NCI-H2227 treated with DMSO at 0.1 percent for 48 hours (cell line): Measurements from ENCODE around the gene TCAF1.
"Not testable (repeated sequence)": the region's sequence is repeated elsewhere in the genome, so short reads cannot be mapped to it uniquely, and the experiment has no call there.

Experiments
- DNase-seq: peaks from one replicate; lab custom pipeline; 2025; lab: John Stamatoyannopoulos, UW

The TCAF1 gene

DNA sequence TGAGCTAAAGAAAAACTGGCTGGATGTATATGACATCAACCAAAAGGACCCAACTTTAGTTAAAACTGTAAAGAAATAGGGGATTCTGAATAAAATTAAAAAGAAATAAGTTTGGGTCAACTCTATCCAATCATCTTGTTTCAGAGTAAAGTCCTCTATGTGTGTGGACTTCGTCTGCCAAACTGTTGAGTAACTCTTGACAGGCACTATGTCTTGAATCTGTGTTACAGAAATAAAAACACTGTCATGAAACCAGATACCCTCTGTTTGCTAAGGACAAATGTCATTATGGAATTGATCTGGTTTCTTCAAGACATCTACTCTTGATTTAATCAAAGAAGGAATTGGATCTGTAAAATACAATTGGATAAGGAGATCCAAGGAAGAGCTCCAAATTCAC is 46.5 kb downstream of the TCAF1 start:
- not testable (repeated sequence) for DNase-seq

DNA sequence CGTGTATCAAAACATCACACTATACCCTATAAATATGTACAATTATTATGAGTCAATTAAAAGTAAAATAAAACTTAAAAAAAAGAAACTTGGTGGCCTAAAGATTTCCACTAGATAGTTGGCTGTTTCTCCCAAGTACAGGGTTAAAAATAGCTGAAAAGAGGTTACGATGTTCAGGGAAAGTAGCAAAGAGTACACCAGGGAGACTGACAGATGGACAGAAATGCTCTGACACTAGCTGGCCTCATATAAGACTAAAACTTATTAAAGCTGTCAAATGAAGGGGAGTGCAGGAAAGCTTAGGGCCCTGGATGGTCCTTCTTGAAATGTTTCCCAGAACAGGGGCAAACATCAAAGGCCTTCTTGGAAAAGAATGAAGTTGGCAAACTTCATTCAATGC is 51.3 kb downstream of the TCAF1 start:
- DNase-seq = no peak

DNA sequence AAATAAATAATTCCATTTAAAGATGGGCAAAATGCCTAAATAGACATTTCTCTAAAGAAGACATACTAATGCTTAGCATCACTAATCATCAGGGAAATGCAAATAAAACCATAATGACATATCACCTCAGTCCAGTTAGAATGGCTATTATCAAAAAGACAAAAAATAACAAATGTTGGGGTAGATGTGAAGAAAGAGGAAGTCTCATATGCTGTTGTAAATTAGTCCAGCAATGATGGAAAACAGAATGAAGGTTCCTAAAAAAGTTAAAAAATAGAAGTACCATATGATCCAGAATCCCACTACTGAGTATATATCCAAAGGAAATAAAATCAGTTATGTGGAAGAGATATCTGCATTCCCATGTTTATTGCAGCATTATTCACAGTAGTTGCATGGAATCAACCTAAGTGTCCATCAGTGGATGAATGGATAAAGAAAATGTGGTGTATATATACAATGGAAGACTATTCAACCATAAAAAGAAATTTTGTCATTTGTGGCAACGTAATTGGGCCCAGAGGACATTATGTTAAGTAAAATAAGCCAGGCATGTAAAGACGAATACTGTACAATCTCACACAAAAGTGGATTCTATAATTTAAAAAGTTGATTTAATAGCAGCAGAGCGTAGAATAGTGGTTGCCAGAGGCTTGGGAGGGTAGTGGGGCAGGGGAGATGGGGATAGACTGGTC is 52.0 kb downstream of the TCAF1 start:
- DNase-seq = no peak

DNA sequence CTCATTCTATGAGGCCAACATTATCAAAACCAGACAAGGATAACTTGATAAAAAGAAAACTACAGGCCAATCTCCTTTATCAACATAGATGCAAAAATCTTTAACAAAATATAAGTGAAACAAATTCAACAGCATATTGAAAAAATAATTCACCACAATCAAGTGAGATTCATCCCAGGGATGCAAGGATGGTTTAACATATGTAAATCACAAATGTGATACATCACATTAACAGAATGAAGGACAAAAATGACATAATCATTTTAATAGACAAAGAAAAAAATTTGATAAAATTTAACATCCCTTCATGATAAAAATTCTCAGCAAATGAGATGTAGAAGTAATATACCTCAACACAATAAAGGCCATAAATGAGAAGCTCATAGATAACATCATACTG is 53.8 kb downstream of the TCAF1 start:
- DNase-seq = no peak

DNA sequence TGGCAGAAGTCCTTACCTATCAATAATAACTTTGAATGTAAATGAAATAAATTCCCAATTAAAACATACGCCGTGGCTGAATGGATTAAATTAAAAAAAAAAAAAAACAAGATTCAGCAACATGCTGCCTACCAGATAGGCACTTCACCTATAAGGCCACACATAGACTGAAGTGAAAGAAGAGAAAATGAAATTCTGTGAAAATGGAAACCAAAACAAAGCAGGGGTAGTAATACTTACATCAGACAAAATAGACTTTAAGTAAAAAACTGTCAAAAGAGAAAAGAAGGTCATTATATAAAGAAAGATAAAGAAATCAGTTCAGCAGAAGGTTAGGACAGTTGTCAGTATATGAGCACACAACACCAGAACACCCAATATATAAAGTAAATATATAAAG is 55.3 kb downstream of the TCAF1 start:
- no peak for DNase-seq

DNA sequence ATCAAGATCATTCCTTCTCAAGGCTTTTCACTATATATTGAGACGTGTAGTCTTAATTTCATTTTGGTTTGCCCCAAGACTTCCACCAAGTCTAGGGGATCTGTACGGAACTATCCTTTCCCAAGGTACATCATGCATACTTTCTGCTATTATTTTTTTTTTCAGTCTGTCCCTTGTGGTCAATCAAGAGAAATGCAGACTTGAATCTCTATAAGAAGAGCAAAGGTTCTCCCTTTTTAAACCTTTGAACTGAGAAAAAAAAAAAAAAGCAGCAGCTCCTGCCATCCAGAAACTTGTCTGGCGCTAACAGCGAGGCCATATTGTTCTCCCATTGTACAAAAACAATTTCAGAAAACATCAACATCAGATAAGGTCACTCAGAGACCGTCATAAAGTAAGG is 60.3 kb downstream of the TCAF1 start:
- DNase-seq = not testable (repeated sequence)

DNA sequence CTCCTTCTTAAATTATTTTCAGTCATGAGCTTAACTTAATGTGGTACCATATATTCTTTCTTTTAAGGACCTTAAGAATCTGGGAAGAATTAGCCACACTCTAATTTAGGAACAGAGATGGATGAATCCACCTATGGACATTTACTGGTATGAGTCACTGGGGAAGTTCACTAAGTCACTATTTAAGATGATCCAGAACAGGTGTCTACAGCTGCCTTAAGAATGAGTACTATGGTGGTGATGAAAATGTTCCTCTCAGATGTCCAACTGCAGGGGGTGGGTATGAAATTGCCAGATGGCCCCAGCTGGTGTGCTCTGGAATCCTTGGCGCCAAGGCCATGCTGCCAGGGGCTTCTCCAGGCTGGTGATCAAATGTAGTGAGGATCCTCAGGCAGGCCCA is 61.9 kb downstream of the TCAF1 start:
- DNase-seq = not testable (repeated sequence)

DNA sequence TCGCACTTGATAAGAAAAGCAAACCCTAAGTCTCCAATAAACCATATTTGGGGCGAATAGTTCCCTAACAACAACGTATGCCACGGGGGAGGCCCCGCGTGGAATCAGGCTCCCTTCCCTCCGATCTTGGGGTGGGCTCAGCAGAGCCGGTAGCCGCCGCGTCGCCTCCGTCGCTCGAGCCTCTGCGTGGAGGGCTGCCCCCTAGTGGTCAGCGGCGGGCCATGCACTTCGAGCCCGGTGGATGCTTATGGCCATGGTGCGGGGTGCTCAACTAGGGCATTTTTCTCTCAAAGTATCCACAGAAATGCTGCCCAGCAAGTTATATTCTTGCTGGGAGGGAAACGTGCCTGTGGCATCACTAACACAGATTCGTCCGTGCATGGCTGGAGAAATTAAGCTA is 64.8 kb downstream of the TCAF1 start:
- not testable (repeated sequence) for DNase-seq

DNA sequence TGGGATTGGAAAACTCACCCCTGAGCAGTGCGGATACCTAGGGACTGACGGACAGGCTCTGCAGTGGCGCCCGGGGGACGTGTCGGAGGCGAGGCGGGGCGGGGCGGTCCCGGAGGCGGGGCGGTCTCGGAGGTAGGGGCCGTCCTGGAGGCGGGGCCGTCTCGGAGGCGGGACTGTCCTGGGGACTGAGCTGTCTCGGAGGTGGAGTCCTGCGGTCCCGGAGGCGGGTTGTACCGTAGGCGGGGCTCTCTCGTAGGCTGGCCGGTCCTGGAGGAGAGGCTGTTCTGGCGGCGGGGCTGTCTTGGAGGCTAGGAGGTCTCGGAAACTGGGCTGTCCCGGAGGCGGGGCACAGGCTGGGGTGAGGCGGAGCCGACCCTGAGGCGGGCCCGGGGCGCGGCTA is 65.4 kb downstream of the TCAF1 start:
- DNase-seq = peak; percentile 39

DNA sequence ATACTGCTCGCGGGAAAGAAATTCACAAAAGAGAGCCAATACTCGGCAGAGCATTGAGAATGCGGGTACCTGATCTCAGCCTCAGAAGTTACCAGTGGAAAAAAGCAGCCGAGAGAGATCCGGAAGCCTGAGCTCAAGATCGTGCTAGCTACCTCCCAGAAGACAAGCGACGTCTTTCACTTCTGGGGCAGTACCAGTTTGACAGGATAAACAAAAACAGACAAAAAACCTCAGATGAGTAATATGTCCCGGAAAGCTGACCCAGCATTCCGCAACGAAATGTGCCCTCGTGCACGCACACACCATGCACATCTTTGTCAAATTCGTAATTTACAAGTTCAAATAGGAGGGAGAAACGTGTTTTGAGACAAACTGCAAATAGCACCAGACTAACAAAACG is 65.9 kb downstream of the TCAF1 start:
- DNase-seq = not testable (repeated sequence)

DNA sequence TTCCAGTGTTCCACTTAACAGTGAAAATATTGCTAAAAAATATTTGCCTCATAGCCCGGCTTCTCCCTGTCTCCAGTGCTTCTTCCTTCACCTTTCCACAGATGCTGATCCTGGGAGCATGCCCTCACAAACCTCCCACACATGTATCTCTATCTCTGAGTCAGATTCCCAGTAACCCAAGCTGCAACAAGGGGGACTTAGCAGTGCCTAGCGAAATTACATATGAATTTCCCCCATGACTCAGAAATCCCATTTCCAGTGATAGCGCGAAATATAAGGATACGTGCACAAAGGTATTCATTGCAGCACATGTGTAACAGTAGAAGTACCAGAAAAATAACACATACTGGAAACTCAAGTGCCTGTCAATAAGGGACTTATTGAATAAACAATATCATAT is 75.4 kb downstream of the TCAF1 start:
- DNase-seq = not testable (repeated sequence)

DNA sequence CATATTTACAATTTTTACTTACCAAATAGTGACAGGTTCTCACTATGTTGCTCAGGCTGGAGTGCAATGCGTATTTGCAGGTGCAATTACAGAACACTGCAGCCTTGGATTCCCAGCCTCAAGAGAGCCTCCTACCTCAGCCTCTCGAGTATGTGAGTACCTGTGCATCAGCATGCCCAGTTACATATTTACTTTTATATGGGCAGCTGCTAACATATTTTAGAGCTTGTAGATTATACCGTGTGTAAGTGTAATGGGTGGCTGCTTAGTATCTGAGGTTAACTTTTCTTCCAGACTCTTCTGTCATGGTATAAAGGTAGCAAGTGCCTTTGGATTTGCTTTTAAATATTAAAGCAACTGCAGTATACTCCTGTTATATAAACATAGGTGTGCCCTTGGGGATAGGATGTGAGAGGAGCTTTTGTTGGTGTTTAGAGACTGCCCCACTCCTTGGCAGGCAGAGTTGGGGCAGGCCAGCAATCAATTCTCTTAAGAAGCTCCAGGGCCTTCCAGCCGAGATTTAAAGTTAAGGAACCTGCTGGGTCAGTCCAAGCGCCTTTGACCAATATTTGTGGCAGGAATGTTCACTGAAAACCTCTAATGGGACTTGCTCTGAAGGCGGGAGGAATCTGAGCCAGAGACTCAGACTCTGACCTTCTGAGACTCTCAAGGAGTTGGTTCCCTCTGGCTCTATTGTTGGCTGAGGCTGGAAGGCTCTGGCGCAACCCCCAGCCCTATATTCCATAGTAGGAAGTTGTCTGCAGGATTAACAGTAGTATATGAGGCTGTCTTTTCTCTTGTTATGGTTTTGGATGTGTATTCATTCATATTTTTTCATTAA is 77.5 kb downstream of the TCAF1 start:
- not testable (repeated sequence) for DNase-seq

DNA sequence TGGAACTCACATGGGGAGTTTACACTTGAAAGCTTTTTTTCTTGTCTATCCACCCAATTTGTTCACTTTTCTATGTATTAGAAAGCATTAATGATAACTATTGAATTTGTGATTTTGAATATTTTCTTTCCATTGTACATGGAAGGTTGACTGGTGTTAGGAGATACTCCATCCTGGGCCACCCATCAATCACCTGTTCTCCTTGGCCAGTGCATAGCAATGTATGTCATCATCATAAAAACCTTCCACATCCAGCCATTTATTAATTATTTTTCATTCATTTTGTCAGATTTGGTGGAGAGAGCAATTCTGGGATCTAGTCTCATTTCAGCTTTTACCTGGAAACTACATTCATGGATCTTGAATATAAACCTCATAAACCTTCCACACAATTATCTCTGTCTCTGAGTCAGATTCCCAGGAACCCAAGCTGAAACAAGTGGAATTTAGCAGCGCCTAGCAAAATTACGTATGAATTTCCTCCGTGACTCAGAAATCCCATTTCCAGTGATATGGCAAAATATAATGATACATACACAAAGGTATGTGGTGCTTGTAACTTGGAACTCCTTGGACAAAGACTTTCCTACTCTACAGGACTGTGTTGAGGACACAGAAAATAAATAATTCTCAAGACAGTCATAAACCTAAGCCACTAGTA is 78.2 kb downstream of the TCAF1 start:
- DNase-seq = not testable (repeated sequence)

DNA sequence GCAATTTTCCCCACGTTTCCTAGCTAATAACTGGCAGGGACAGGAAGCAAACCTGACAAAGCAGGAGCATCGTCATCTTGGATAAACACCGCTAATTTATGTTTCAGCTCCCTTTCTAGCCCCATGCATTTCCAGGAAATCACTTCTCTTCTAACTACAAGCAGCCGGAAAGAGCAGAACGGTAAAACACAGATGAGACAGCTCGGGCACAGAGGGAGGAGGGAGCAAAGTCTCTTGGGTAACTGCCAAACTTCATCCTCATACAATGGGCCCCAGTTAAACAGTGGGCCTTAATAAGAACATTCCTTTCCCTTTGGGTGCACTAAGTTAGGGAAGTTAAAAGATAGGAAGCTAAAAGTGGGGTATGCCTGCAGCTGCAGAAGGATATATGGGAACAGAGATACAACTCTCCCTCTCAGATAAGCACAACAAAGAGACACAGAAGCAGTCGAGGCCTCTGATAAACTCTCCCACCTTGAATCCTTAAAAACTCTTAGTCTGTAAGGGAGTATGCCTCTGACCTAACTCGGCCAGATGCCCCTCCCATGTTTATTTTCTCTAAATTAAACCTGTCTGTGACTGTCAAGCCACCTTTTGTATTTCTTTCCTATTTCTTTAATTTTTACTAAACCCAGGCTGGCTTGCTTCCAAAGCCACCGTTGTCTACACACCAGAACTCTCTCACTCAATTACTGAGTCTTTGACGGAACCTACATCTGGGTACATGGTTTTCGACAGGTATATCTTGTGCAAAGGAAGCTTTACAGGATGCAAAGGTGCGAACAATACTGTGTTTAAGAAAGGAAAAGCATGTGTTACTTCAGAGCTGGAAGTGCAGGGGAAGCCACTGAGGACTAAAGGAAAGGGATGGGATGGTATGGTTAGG is 80.3 kb downstream of the TCAF1 start:
- not testable (repeated sequence) for DNase-seq

DNA sequence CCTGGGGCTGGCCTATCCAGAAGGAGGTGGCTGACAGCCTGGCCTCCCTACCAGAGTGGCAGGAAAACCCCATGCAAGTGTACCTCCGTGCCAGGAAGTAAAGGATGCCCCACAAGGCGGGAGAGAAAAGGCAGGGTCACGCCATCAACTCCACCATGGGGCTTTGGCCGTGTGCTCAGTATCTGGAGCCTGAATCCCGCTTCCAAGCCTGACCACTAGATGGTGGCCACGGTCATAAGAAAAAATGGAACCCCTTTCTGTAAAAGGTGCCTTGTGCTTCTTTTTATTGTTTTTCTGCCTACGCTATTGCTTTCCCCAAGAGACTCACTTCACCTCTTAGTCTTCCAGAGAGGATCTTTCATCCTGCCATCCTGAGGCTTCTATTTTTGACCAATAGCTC is 84.1 kb downstream of the TCAF1 start:
- not testable (repeated sequence) for DNase-seq

DNA sequence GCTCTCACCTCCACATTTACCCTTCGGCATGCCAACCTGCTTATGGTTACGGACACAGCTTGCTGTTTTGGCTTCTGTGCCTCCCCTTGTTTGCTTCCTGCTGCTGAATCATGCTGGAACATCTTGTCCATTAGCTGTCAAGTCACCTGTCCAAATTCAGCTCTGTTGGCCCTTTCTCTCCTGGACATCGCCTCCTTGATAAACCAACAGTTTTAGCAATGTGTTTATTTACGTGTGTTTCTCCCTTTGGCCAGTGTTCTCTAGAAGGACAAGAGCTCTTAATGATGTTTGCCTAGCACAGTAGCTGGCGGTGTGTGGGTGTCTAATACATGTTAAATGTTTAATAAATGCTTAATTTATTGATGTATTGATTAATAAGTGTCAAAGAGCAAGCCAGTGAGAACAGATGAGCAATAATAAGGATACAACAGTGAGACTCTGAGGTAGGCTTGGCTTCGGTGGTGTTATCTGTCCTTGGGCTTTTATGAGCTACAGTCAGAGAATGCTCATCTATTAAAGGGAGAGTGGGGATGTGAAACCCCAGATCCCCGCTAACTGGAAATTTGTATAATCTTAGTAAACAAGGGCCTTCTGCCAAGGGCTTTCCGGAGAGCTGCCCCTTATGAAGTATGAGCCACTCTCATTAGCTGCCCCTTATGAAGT is 85.4 kb downstream of the TCAF1 start:
- DNase-seq = not testable (repeated sequence)

DNA sequence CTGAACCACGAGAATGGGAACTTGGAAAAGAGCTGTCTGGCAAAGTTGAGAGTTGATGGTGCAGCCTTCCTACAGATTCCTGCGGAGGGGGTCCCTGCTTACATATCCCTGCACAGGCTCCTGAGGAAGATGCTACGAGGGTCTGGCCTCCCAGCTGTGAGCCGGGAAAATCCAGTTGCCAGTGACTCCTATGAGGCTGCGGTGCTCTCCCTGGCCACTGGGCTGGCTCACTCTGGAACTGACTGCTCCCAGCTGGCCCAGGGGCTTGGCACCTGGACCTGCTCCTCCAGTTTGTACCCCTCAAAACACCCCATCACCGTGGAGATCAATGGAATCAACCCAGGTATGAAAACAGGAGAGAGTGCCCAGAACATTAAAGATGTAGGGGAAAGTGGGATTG is 91.3 kb downstream of the TCAF1 start:
- not testable (repeated sequence) for DNase-seq

DNA sequence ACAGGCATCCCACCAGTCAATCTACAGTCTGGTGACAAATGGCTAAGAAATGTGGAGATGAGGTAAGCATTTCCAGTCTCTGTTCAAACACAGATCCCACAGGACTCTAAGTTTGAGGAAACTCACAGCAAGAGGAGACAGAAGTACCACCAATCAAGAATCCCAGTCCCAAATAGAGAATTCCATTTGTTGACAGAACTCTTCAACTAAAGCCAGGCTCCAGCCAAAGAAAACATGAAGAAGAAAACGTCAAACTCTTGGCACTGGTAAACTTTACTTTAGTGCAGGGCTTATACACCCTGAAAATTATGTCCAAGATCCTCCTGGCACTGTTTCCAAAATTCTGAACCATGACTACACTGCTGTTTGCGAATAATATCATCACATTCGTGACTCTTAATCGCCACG is 95.3 kb downstream of the TCAF1 start:
- not testable (repeated sequence) for DNase-seq
